Gastroesophageal sphincter (tissue), 3 donors: Measurements from ENCODE around the gene VPS45.
"Not testable (repeated sequence)": the region's sequence is repeated elsewhere in the genome, so short reads cannot be mapped to it uniquely, and the experiment has no call there.

ENCODE experiments used
- CTCF ChIP-seq, 4 experiments: fragments of 200-600 bp in 2 of 4; fragments of 450-650 bp in 2 of 4; sonication (generic) in 1 of 4; IDR thresholded peaks; one replicate each; pipeline ENCODE4 v1.5.1; 2017 to 2019; ENCODE audit warnings: antibody characterized with exemption in 4 of 4, mild to moderate bottlenecking in 2 of 4, moderate library complexity in 2 of 4
- POLR2A ChIP-seq, 2 donors: fragments of 450-650 bp; IDR thresholded peaks; one replicate each; pipeline ENCODE4 v1.6.1; 2017; ENCODE audit warnings: antibody characterized with exemption in 2 of 2, mild to moderate bottlenecking in 2 of 2, moderate library complexity in 1 of 2
- POLR2AphosphoS5 ChIP-seq: sonication (generic); formaldehyde crosslinking; IDR thresholded peaks from one replicate; pipeline ENCODE4 v1.6.1; 2017; ENCODE audit warnings: antibody characterized with exemption

DNA sequence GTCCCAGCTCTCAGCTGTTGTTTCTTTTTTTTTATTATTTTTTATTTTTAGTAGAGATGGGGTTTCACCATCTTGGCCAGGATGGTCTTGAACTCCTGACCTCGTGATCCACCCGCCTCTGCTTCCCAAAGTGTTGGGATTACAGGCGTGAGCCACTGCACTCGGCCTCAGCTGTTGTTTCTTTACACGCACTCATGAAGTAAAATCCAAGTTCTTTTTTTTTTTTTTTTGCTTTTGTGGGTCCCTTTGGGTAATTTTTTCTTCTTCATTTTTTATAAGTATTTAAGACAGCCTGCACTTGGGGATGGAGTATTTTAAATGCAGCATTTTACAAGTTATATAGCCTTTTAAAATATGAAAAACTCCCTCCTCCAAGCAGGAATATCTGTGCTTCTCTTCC, 78.4 kb downstream of the VPS45 start:
- not testable (repeated sequence) for TF ChIP-seq CTCF (IDR thresholded peaks at IDR 0.05); POLR2A (IDR thresholded peaks at IDR 0.05); POLR2AphosphoS5
